HG03439 (cell line): ENCODE results near the gene PITRM1.
"Not testable (repeated sequence)": the region's sequence is repeated elsewhere in the genome, so short reads cannot be mapped to it uniquely, and the experiment has no call there.

Experiments
- ATAC-seq: cut with Tn5 transposase; IDR thresholded peaks from one replicate; pipeline ENCODE4 v1.9.1; 2021; ENCODE audit warnings: mild to moderate bottlenecking, moderate library complexity; ENCODE audit not compliant: unreplicated experiment

The PITRM1 gene

GRCh38 chr10:3124412-3125175 lies 48.0 kb downstream of the PITRM1 start:
- no peak for ATAC-seq

DNA sequence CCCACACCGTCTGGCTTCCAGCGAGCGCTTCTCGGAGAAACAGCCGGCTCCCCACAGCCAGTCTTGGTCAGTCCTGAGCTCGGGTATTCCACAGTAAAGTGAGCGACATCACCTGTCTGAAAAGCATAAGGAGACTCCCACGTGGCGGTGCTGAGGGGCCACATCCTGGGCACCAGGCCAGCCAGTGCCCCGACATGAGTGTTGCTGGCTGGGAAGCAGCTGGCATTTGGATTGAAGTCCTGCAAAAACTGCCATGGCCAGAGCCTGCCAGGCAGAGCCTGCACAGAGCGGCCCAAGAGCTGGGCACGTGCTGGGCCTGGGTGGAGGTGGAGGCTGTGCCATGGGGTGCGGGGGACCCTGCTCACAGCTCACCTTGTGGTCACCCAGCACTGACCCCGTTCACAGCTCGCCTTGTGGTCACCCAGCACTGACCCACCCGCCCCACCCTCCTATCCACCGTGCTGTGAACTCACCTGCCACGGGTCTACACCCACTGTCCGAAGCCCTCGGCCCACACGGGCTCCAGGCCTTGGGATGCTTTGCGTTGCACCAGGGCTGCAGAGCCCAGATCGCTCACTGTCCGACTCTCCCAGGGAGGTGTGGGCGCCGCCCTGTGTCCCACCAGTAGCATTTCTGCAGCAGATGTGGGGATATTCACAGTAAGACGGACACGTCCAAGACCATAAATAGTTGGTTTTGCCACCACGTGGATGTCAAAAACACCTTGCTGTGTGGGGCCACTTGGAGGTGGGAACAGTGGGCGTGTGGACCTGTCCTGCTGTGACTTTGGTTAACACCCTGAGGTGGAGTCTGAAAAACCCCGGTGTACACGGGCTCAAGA lies 48.8 kb downstream of the PITRM1 start:
- no peak for ATAC-seq

GRCh38 chr10:3122486-3123205 lies 49.9 kb downstream of the PITRM1 start:
- ATAC-seq = no peak

DNA sequence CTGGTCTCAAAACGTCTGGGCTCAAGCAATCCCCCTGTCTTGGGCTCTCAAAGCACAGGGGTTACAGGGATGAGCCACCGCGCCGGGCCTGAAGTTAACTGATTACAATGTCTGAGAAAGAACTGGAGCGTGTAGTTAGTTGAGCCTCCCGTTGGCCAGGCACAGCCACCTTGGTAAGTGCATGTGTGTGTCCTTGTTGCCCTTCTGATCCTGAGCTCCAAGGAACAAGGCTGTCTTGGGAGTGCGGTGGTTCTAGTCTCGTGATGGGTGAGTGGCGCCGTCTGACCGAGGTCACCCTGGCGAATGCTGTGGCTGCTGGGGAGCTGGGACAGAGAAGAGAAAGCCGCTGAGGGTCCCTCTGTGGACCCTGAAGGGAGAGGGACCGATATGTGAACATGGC lies 50.5 kb downstream of the PITRM1 start:
- no peak for ATAC-seq

GRCh38 chr10:3119796-3120459 lies 52.7 kb downstream of the PITRM1 start:
- no peak for ATAC-seq

GRCh38 chr10:3118641-3119091 lies 53.9 kb downstream of the PITRM1 start:
- ATAC-seq = no peak

DNA sequence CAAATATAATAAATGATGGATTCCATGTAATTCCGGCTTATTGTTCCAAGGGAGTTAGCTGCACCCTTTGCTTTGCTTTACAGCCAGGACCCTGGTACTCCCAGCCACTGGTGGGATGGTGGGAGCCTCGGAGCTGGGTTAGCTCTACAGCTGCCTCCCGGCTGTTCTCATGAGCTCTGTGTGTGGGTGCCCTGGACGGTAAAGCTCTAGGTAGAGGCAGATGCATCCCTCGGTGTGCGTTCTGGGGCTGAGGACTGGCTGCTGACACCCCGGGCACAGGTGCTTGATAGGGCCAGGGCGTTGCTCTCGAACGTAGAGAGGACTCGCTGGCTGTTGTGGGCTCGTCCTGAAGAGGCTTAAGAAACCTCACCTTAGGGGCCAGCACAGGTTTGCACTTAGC lies 55.1 kb downstream of the PITRM1 start:
- ATAC-seq = no peak

DNA sequence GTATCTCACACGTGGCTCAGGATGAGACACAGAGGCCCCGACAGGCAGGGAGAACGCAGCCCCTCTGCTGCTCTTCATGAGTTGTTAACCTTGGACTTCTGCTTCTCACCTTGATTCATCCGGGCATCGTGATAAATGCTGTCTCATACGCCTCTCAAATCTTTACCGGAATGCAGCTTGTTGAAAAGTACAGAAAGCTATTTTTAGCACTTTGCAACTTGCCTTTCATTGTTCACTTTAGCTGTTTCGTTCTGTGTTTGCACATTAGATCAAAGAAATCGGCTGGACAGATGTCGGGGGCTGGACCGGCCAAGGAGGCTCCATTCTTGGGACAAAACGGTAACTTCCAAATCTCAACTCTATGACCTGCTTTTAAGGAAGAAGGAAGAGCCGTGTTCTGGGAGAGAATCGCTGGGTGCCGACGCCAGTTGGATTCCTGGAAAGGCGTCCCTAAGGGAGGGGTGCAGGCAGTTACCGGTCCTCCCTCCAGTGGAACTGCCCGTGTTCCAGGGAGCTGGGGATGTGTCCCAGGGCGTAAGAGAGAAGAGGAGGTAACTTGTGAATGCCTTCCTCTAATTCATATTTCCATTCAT lies 56.0 kb downstream of the PITRM1 start:
- ATAC-seq = no peak

DNA sequence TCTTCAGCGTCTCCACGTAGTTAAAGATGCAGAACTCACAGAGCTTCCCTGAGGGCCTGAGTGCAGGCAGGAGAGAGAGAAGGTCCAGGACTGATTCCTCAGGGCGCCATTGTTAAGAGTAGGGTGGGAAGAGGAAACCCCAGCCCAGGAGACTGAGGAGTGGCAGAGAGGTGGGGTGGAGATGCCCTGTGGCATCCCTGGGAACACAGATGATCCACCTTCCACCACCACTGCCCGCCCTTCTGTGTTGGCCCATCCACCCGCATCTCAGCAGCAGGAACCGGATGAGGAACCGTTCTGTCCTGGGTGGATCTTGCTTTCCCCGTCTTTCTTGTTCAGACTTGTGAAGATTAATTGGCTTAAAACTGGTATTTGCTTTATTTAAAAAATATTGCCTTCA lies 56.9 kb downstream of the PITRM1 start:
- ATAC-seq = no peak

DNA sequence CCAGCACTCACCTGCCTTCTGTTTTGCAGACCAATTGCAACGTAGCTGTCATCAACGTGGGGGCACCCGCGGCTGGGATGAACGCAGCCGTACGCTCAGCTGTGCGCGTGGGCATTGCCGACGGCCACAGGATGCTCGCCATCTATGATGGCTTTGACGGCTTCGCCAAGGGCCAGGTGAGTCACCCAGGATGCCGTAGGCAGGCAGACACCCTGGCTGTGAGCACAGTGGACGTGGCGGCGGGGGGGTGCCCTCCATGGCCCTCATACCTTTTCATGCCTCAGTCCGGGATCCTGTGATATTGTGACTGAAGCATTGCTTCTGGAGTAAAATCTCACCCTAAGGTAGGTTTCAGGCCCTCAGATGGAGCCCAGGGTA lies 59.2 kb downstream of the PITRM1 start:
- ATAC-seq = no peak

GRCh38 chr10:3111621-3112163 lies 60.9 kb downstream of the PITRM1 start:
- ATAC-seq = no peak

GRCh38 chr10:3110782-3111620 lies 61.6 kb downstream of the PITRM1 start:
- ATAC-seq = no peak

GRCh38 chr10:3109633-3110032 lies 62.9 kb downstream of the PITRM1 start:
- no peak for ATAC-seq

DNA sequence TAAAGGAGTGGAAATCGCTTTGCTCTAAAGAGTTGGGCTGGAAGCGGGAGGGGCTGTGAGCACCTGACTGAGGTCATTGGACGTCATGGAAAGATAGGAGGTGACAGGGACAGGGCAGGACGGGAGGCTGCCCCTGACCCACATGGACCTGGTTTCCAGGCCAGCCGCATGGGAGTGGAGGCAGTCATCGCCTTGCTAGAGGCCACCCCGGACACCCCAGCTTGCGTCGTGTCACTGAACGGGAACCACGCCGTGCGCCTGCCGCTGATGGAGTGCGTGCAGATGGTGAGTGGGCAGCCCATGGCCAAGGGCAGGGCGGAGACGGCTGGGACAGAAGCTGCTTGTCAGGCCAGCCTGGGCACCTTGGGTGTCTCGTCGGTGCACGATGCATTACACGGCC lies 63.4 kb downstream of the PITRM1 start:
- no peak for ATAC-seq

- no peak for ATAC-seq
Measured at GRCh38 chr10:3108575-3109105, 63.9 kb downstream of the PITRM1 start.

DNA sequence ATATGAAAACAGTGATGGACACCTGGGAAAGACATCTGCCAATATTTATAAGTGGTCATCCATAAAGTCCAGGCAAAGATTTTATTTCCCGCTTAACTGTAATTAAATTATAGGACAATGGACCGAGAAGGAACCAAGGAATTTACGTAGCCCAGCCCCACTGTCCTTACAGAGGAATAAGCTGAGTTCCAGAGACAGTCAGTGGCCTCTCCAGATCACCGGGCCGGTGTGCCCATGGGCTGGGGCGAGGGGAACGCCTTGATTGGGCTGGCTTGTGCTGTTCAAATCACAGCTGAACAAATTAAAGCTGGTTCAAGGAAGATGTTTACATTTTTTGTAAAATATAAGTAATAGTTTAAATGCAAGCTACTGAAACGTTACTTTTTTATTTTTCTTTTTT lies 64.5 kb downstream of the PITRM1 start:
- no peak for ATAC-seq

DNA sequence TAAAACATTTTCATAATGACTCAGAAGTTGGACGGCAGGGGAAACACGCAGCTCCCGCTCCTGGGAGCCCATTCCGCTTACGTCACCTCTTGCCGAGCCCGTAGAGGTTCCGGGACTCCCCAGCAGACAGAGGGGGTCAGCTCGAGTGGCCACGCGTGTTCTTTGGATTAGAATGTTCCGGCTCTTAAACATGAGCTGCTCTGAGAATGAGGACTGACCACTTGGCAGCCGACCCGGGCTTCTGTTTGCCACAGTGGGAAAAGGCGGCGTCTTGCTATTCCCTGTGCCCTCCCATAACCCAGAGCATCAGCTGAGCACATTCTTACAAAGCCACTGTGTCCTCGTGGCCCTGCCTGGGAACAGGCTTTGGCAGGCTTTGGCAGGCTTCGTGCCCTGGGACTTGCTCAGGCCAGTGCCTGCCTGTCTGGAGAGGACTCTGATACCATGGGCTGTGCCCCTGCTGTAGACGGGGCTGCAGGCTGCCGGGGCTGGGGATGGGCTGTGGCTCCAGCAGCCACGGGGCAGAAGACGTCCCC lies 65.1 kb downstream of the PITRM1 start:
- no peak for ATAC-seq

- no peak for ATAC-seq
Measured at GRCh38 chr10:3106928-3107425, 65.6 kb downstream of the PITRM1 start.

- ATAC-seq = not testable (repeated sequence)
Measured at GRCh38 chr10:3106328-3106727, 66.3 kb downstream of the PITRM1 start.
